K562 (cell line): Measurements from ENCODE around the gene TGM5. TPM values are rescaled to one million over a fixed set of nuclear protein-coding genes. Genes with fewer than 3 reads are reported as not detected.

Experiments used
- ATAC-seq: fragments of 200-7000 bp; cut with Tn5 transposase; 3 replicates; pipeline ENCODE4 v1.9.1; 2020; ENCODE audit warnings: moderate library complexity
- BruUV-seq: library from RNA; stranded (reverse); fragments of 400-500 nt; replicated peaks from 2 replicates; lab custom pipeline; 2021; lab: Mats Ljungman, UMichigan
- CTCF ChIA-PET: fragments of 300-600 bp; formaldehyde crosslinking; extraction: SDS; loops from one replicate; lab custom pipeline; 2021; ENCODE audit warnings: low intra/inter-chr PET ratio; lab: Yijun Ruan, JAX
- POLR2A ChIA-PET: fragments of 300-600, 350-650 bp; sonication (Branson Sonifier 250); formaldehyde crosslinking; extraction: SDS; loops from one replicate; lab custom pipeline; 2021; ENCODE audit warnings: antibody characterized with exemption, inconsistent platforms; lab: Yijun Ruan, JAX
- DNase-seq, 4 experiments: peaks; one replicate each; pipeline versions ENCODE4 v3.0.0 to v3.0.0-alpha.2; 2011 to 2018; ENCODE audit warnings: low spot score in 3 of 4, mixed read lengths in 3 of 4; ENCODE audit errors: extremely low read depth in 1 of 4
- FAIRE-seq: peaks from 2 replicates; lab custom pipeline; 2011; peaks lifted over from hg19 to GRCh38; lab: Jason Lieb, UNC
- H2AFZ ChIP-seq: 2 replicates; pipeline ENCODE4 v1.6.0; 2011; ENCODE audit warnings: low read depth, low read length, control low read depth, inconsistent platforms
- H3K27ac ChIP-seq: fragments of 200-600 bp; 3 replicates; pipeline ENCODE4 v1.8.0; 2011; ENCODE audit warnings: low read depth, mild to moderate bottlenecking, control low read depth, inconsistent platforms, low read length, moderate library complexity, mixed read lengths; ENCODE audit errors: extremely low read depth
- H3K27me3 ChIP-seq, 2 experiments: fragments of 300-600 bp in 1 of 2; 2 replicates in 1 of 2; 3 replicates in 1 of 2; pipeline versions ENCODE4 v1.6.0 to v1.8.0; 2011; ENCODE audit warnings: inconsistent platforms in 2 of 2, low read length in 2 of 2, mild to moderate bottlenecking in 1 of 2, mixed read lengths in 1 of 2, moderate library complexity in 1 of 2; ENCODE audit not compliant: control insufficient read depth in 2 of 2, insufficient read depth in 2 of 2
- H3K36me3 ChIP-seq: fragments of 300-600 bp; 3 replicates; pipeline ENCODE4 v1.8.0; 2011; ENCODE audit warnings: mild to moderate bottlenecking, low read length, inconsistent platforms; ENCODE audit not compliant: control insufficient read depth, insufficient read depth
- H3K4me1 ChIP-seq, 2 experiments: fragments of 200-600 bp in 1 of 2; replicated peaks in 1 of 2; 2 replicates in 1 of 2; 3 replicates in 1 of 2; pipeline versions ENCODE4 v1.5.1 to v1.8.0; 2011; ENCODE audit warnings: inconsistent platforms in 2 of 2, low read length in 2 of 2, mild to moderate bottlenecking in 1 of 2, mixed read lengths in 1 of 2, moderate library complexity in 1 of 2; ENCODE audit not compliant: control insufficient read depth in 2 of 2, insufficient read depth in 2 of 2
- H3K4me2 ChIP-seq: 2 replicates; pipeline ENCODE4 v1.6.1; 2011; ENCODE audit warnings: low read length, control low read depth, inconsistent platforms, mixed read lengths; ENCODE audit not compliant: insufficient read depth
- H3K4me3 ChIP-seq: fragments of 200-600 bp; sonication (generic), shearing (Covaris generic); 2 replicates; pipeline ENCODE4 v1.5.1; 2016; ENCODE audit warnings: control low read depth, inconsistent platforms
- H3K79me2 ChIP-seq: fragments of 200-600 bp; 3 replicates; pipeline ENCODE4 v1.8.0; 2011; ENCODE audit warnings: low read length, inconsistent platforms; ENCODE audit not compliant: control insufficient read depth, insufficient read depth
- H3K9ac ChIP-seq, 2 experiments: 2 replicates each; pipeline versions ENCODE4 v1.6.0 to v1.6.1; 2011; ENCODE audit warnings: low read depth in 2 of 2, low read length in 2 of 2, control low read depth in 1 of 2, inconsistent platforms in 1 of 2, mild to moderate bottlenecking in 1 of 2, mixed read lengths in 1 of 2; ENCODE audit not compliant: insufficient read depth in 1 of 2
- H3K9me1 ChIP-seq: one replicate; pipeline ENCODE4 v1.6.0; 2011; ENCODE audit warnings: inconsistent platforms, mild to moderate bottlenecking, low read length, moderate library complexity; ENCODE audit not compliant: control insufficient read depth, insufficient read depth
- H3K9me3 ChIP-seq: replicated peaks from 2 replicates; pipeline ENCODE4 v1.5.1; 2011; ENCODE audit warnings: low read depth, low read length, inconsistent platforms; ENCODE audit not compliant: control insufficient read depth, insufficient read depth
- H4K20me1 ChIP-seq: replicated peaks from 2 replicates; pipeline ENCODE4 v1.6.1; 2011; ENCODE audit warnings: low read length, inconsistent platforms, mixed read lengths; ENCODE audit not compliant: control insufficient read depth, insufficient read depth
- ATF4 ChIP-seq: fragments of 450-650 bp; formaldehyde crosslinking; IDR thresholded peaks from 2 replicates; pipeline ENCODE4 v1.4.0; 2022; ENCODE audit warnings: mild to moderate bottlenecking, moderate library complexity
- ATF6 ChIP-seq: sonication (generic); formaldehyde crosslinking; IDR thresholded peaks from 2 replicates; pipeline ENCODE4 v1.4.0; 2020; ENCODE audit warnings: mild to moderate bottlenecking, missing genetic modification reagents
- DNMT1 ChIP-seq: fragments of 450-650 bp; IDR thresholded peaks from 2 replicates; pipeline ENCODE4 v1.6.1; 2016; ENCODE audit warnings: antibody characterized with exemption, mild to moderate bottlenecking
- GTF2E2 ChIP-seq: fragments of 200-800 bp; sonication (Bioruptor generic); IDR thresholded peaks from 2 replicates; pipeline ENCODE4 v1.6.1; 2016; ENCODE audit warnings: missing genetic modification characterization, missing compliant biosample characterization
- KAT8 ChIP-seq: fragments of 450-650 bp; IDR thresholded peaks from 2 replicates; pipeline ENCODE4 v1.6.1; 2016; ENCODE audit warnings: low read depth, mild to moderate bottlenecking
- POLR3A ChIP-seq: IDR thresholded peaks from 2 replicates; pipeline ENCODE4 v1.6.1; 2011; ENCODE audit warnings: borderline replicate concordance, mild to moderate bottlenecking, moderate library complexity; ENCODE audit not compliant: insufficient read length, insufficient read depth; ENCODE audit errors: extremely low read depth
- PYGO2 ChIP-seq: fragments of 450-650 bp; IDR thresholded peaks from 2 replicates; pipeline ENCODE4 v1.6.1; 2016; ENCODE audit warnings: mild to moderate bottlenecking, missing genetic modification characterization, moderate library complexity, missing compliant biosample characterization
- SNIP1 ChIP-seq: fragments of 450-650 bp; IDR thresholded peaks from 2 replicates; pipeline ENCODE4 v1.7.1; 2017; ENCODE audit warnings: low read depth, mild to moderate bottlenecking
- STAG1 ChIP-seq: sonication (generic); formaldehyde crosslinking; IDR thresholded peaks from 2 replicates; pipeline ENCODE4 v1.5.0; 2020; ENCODE audit warnings: missing genetic modification reagents, borderline replicate concordance
- XRCC5 ChIP-seq: fragments of 200-400 bp; formaldehyde crosslinking; IDR thresholded peaks from 2 replicates; pipeline ENCODE4 v1.6.1; 2017; ENCODE audit warnings: low read depth, mild to moderate bottlenecking, low read length
- YBX1 ChIP-seq: fragments of 450-650 bp; IDR thresholded peaks from 2 replicates; pipeline ENCODE4 v1.7.1; 2016; ENCODE audit warnings: mild to moderate bottlenecking
- ZBTB7A ChIP-seq: IDR thresholded peaks from 2 replicates; pipeline ENCODE4 v1.6.1; 2011; ENCODE audit warnings: low read depth, mild to moderate bottlenecking, low read length, moderate library complexity, borderline replicate concordance; ENCODE audit not compliant: control insufficient read depth
- ZNF316 ChIP-seq: fragments of 450-650 bp; IDR thresholded peaks from 2 replicates; pipeline ENCODE4 v1.6.1; 2016
- WGBS: fragments of 100-300 bp; shearing (Covaris generic); methylation state at CpG from one replicate; pipeline ENCODE4 v1.1.6; 2016; ENCODE audit warnings: low coverage, mixed read lengths; ENCODE audit not compliant: insufficient coverage; ENCODE audit errors: missing lambda C conversion rate; 5-methylcytosine and 5-hydroxymethylcytosine counted together
- in situ Hi-C: fragments of 300-500 bp; cut with MboI; formaldehyde crosslinking; loops from 4 replicates; pipeline ENCODE4 v1.15.0; 2018; ENCODE audit warnings: inconsistent platforms, mixed read lengths
- intact Hi-C: fragments of 100-400 bp; cut with micrococcal nuclease; formaldehyde crosslinking; loops from 2 replicates; pipeline ENCODE4 v1.14.2; 2022
- polyA plus RNA-seq, 8 experiments: library from polyadenylated mRNA; depleted of rRNA in 4 of 8; stranded (reverse) in 5 of 8; unstranded in 3 of 8; fragments of >200 nt; fragmentation: Nextera tagmentation in 2 of 8; fragmentation: Illumina TruSeq in 1 of 8; extraction: Ambion mirVana in 2 of 8; extraction: Trizol in 1 of 8; gene quantifications; 2 replicates each; pipeline versions ENCODE4 v1.2.1 to v1.2.3, GENCODE V29; 2011 to 2014; ENCODE audit warnings: inconsistent platforms in 1 of 8, missing spikeins in 1 of 8
- total RNA-seq, 7 experiments: library from RNA; depleted of rRNA in 6 of 7; stranded (reverse); fragments of >200 nt in 6 of 7; fragmentation: Illumina TruSeq in 2 of 7; extraction: Trizol in 2 of 7; gene quantifications; 2 replicates each; pipeline versions ENCODE4 v1.2.1 to v1.2.3, GENCODE V29; 2011 to 2021; ENCODE audit warnings: low replicate concordance in 1 of 7
- TF ChIP-seq, protein P1 (sequence below): sonication (generic); IDR thresholded peaks from 2 replicates; pipeline ENCODE4 v1.6.1; 2016
- TF ChIP-seq, protein P2 (sequence below): fragments of 450-650 bp; IDR thresholded peaks from 2 replicates; pipeline ENCODE4 v1.7.0; 2016; ENCODE audit warnings: borderline replicate concordance

Gene TGM5
- total and polyA plus RNA-seq, 9 of the 15 experiments (the other 6 are each of a cell fraction or from before 2014, with no cell fraction given): 0.03 to 0.10 (median 0.07) TPM; not detected in 6

- no peaks in the 10 kb centered on the region for H3K4me1 ChIP-seq
- BruUV-seq: no TSS peak
- ATAC-seq (no peak), FAIRE-seq (no peak), DNase-seq (no peak)
- no peaks in the 10 kb centered on the region for H3K27me3 ChIP-seq
- no peak overlapping the region for H3K4me2 ChIP-seq
- no peak overlapping the region for H3K27ac ChIP-seq
- no peak overlapping the region for H3K9ac ChIP-seq
- H4K20me1 ChIP-seq: no peaks in the 10 kb centered on the region
- in situ Hi-C loops: no loop called here
- intact Hi-C loops: no loop called here
- no peak overlapping the region for H3K4me3 ChIP-seq
- ChIA-PET CTCF (no interaction called here), POLR2A (interaction anchor here (0.6 to 4.7 kb wide), 9 partner anchors 9 to 327 kb away, joined by 3 to 20 read pairs (median 3); partner anchors contain the start of gene CCNDBP1)
- 64% methylated on average over 2 of the region's 2 CpGs for WGBS
- peaks cover 63% of the 10 kb centered on the region for H3K36me3 ChIP-seq
- no peaks in the 10 kb centered on the region for H3K9me1 ChIP-seq
- no peaks in the 10 kb centered on the region for H3K79me2 ChIP-seq
- no peak overlapping the region for H2AFZ ChIP-seq
- peaks cover 2% of the 10 kb centered on the region; the same call in 1 of the 2 replicates for H3K9me3 ChIP-seq
- TF ChIP-seq KAT8 (no peak), ZNF316 (no peak), YBX1 (no peak), PYGO2 (tag) (no peak), XRCC5 (no peak), ATF4 (CRISPR knock-in tag) (no peak), GTF2E2 (no peak), ZBTB7A (no peak), POLR3A (no peak), DNMT1 (no peak), SNIP1 (no peak), STAG1 (CRISPR knock-in tag) (no peak), ATF6 (CRISPR knock-in tag) (no peak)
- TF ChIP-seq, protein P1, sequence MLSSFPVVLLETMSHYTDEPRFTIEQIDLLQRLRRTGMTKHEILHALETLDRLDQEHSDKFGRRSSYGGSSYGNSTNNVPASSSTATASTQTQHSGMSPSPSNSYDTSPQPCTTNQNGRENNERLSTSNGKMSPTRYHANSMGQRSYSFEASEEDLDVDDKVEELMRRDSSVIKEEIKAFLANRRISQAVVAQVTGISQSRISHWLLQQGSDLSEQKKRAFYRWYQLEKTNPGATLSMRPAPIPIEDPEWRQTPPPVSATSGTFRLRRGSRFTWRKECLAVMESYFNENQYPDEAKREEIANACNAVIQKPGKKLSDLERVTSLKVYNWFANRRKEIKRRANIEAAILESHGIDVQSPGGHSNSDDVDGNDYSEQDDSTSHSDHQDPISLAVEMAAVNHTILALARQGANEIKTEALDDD: no peak
- TF ChIP-seq, protein P2, sequence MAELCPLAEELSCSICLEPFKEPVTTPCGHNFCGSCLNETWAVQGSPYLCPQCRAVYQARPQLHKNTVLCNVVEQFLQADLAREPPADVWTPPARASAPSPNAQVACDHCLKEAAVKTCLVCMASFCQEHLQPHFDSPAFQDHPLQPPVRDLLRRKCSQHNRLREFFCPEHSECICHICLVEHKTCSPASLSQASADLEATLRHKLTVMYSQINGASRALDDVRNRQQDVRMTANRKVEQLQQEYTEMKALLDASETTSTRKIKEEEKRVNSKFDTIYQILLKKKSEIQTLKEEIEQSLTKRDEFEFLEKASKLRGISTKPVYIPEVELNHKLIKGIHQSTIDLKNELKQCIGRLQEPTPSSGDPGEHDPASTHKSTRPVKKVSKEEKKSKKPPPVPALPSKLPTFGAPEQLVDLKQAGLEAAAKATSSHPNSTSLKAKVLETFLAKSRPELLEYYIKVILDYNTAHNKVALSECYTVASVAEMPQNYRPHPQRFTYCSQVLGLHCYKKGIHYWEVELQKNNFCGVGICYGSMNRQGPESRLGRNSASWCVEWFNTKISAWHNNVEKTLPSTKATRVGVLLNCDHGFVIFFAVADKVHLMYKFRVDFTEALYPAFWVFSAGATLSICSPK: no peak
These were observed 71.9 kb downstream of the TGM5 start for GRCh38 chr15:43194795-43195194.
